K562 (cell line): Measurements from ENCODE around the gene HIPK2. TPM values are rescaled to one million over a fixed set of nuclear protein-coding genes. Genes with fewer than 3 reads are reported as not detected.
A peak's percentile ranks its signal among the peaks of the same experiment; 100 is the strongest.

Experiments
- ATAC-seq: fragments of 200-7000 bp; cut with Tn5 transposase; 3 replicates; pipeline ENCODE4 v1.9.1; 2020; ENCODE audit warnings: moderate library complexity
- BruUV-seq: library from RNA; stranded (reverse); fragments of 400-500 nt; replicated peaks from 2 replicates; lab custom pipeline; 2021; lab: Mats Ljungman, UMichigan
- CTCF ChIA-PET: fragments of 300-600 bp; formaldehyde crosslinking; extraction: SDS; loops from one replicate; lab custom pipeline; 2021; ENCODE audit warnings: low intra/inter-chr PET ratio; lab: Yijun Ruan, JAX
- POLR2A ChIA-PET: fragments of 300-600, 350-650 bp; sonication (Branson Sonifier 250); formaldehyde crosslinking; extraction: SDS; loops from one replicate; lab custom pipeline; 2021; ENCODE audit warnings: antibody characterized with exemption, inconsistent platforms; lab: Yijun Ruan, JAX
- DNase-seq, 4 experiments: peaks; one replicate each; pipeline versions ENCODE4 v3.0.0 to v3.0.0-alpha.2; 2011 to 2018; ENCODE audit warnings: low spot score in 3 of 4, mixed read lengths in 3 of 4; ENCODE audit errors: extremely low read depth in 1 of 4
- FAIRE-seq: peaks from 2 replicates; lab custom pipeline; 2011; peaks lifted over from hg19 to GRCh38; lab: Jason Lieb, UNC
- H2AFZ ChIP-seq: 2 replicates; pipeline ENCODE4 v1.6.0; 2011; ENCODE audit warnings: low read depth, low read length, control low read depth, inconsistent platforms
- H3K27ac ChIP-seq: fragments of 200-600 bp; 3 replicates; pipeline ENCODE4 v1.8.0; 2011; ENCODE audit warnings: low read depth, mild to moderate bottlenecking, control low read depth, inconsistent platforms, low read length, moderate library complexity, mixed read lengths; ENCODE audit errors: extremely low read depth
- H3K27me3 ChIP-seq, 2 experiments: fragments of 300-600 bp in 1 of 2; 2 replicates in 1 of 2; 3 replicates in 1 of 2; pipeline versions ENCODE4 v1.6.0 to v1.8.0; 2011; ENCODE audit warnings: inconsistent platforms in 2 of 2, low read length in 2 of 2, mild to moderate bottlenecking in 1 of 2, mixed read lengths in 1 of 2, moderate library complexity in 1 of 2; ENCODE audit not compliant: control insufficient read depth in 2 of 2, insufficient read depth in 2 of 2
- H3K36me3 ChIP-seq: fragments of 300-600 bp; 3 replicates; pipeline ENCODE4 v1.8.0; 2011; ENCODE audit warnings: mild to moderate bottlenecking, low read length, inconsistent platforms; ENCODE audit not compliant: control insufficient read depth, insufficient read depth
- H3K4me1 ChIP-seq, 2 experiments: fragments of 200-600 bp in 1 of 2; replicated peaks in 1 of 2; 2 replicates in 1 of 2; 3 replicates in 1 of 2; pipeline versions ENCODE4 v1.5.1 to v1.8.0; 2011; ENCODE audit warnings: inconsistent platforms in 2 of 2, low read length in 2 of 2, mild to moderate bottlenecking in 1 of 2, mixed read lengths in 1 of 2, moderate library complexity in 1 of 2; ENCODE audit not compliant: control insufficient read depth in 2 of 2, insufficient read depth in 2 of 2
- H3K4me2 ChIP-seq: 2 replicates; pipeline ENCODE4 v1.6.1; 2011; ENCODE audit warnings: low read length, control low read depth, inconsistent platforms, mixed read lengths; ENCODE audit not compliant: insufficient read depth
- H3K4me3 ChIP-seq: fragments of 200-600 bp; sonication (generic), shearing (Covaris generic); 2 replicates; pipeline ENCODE4 v1.5.1; 2016; ENCODE audit warnings: control low read depth, inconsistent platforms
- H3K79me2 ChIP-seq: fragments of 200-600 bp; 3 replicates; pipeline ENCODE4 v1.8.0; 2011; ENCODE audit warnings: low read length, inconsistent platforms; ENCODE audit not compliant: control insufficient read depth, insufficient read depth
- H3K9ac ChIP-seq, 2 experiments: 2 replicates each; pipeline versions ENCODE4 v1.6.0 to v1.6.1; 2011; ENCODE audit warnings: low read depth in 2 of 2, low read length in 2 of 2, control low read depth in 1 of 2, inconsistent platforms in 1 of 2, mild to moderate bottlenecking in 1 of 2, mixed read lengths in 1 of 2; ENCODE audit not compliant: insufficient read depth in 1 of 2
- H3K9me1 ChIP-seq: one replicate; pipeline ENCODE4 v1.6.0; 2011; ENCODE audit warnings: inconsistent platforms, mild to moderate bottlenecking, low read length, moderate library complexity; ENCODE audit not compliant: control insufficient read depth, insufficient read depth
- H3K9me3 ChIP-seq: replicated peaks from 2 replicates; pipeline ENCODE4 v1.5.1; 2011; ENCODE audit warnings: low read depth, low read length, inconsistent platforms; ENCODE audit not compliant: control insufficient read depth, insufficient read depth
- H4K20me1 ChIP-seq: replicated peaks from 2 replicates; pipeline ENCODE4 v1.6.1; 2011; ENCODE audit warnings: low read length, inconsistent platforms, mixed read lengths; ENCODE audit not compliant: control insufficient read depth, insufficient read depth
- CCAR2 ChIP-seq: fragments of 200-400 bp; formaldehyde crosslinking; IDR thresholded peaks from 2 replicates; pipeline ENCODE4 v1.6.1; 2017; ENCODE audit warnings: mild to moderate bottlenecking, low read depth, low read length
- ETV6 ChIP-seq, 3 experiments: fragments of 150-350 bp in 1 of 3; sonication (generic) in 1 of 3; formaldehyde crosslinking in 1 of 3; IDR thresholded peaks; 2 replicates each; pipeline versions ENCODE4 v1.6.1 to v1.8.0; 2014 to 2022; ENCODE audit warnings: borderline replicate concordance in 2 of 3, low read depth in 2 of 3, antibody characterized with exemption in 1 of 3, low read length in 1 of 3, mild to moderate bottlenecking in 1 of 3, missing genetic modification reagents in 1 of 3
- FOXA3 ChIP-seq, 2 experiments: fragments of 450-650 bp in 1 of 2; sonication (generic) in 1 of 2; formaldehyde crosslinking; IDR thresholded peaks in 1 of 2; conservative IDR thresholded peaks in 1 of 2; 2 replicates each; pipeline versions ENCODE4 v1.4.0 to v1.8.0; 2020 to 2022; ENCODE audit warnings: mild to moderate bottlenecking in 2 of 2, missing genetic modification reagents in 1 of 2
- MCM7 ChIP-seq, 2 experiments: fragments of 450-650 bp; IDR thresholded peaks; 2 replicates each; pipeline ENCODE4 v1.6.1; 2016 to 2018
- NR2C2 ChIP-seq, 2 experiments: fragments of 200-800 bp in 1 of 2; sonication (Bioruptor generic) in 1 of 2; sonication (generic) in 1 of 2; formaldehyde crosslinking in 1 of 2; IDR thresholded peaks; 2 replicates each; pipeline versions ENCODE4 v1.6.1 to v1.8.0; 2016 to 2022; ENCODE audit warnings: mild to moderate bottlenecking in 1 of 2, missing compliant biosample characterization in 1 of 2, missing genetic modification characterization in 1 of 2, missing genetic modification reagents in 1 of 2
- POLR2B ChIP-seq: fragments of 450-650 bp; IDR thresholded peaks from 2 replicates; pipeline ENCODE4 v1.6.1; 2018; ENCODE audit warnings: low read depth; ENCODE audit not compliant: partially characterized antibody
- THAP7 ChIP-seq: fragments of 250-450 bp; sonication (Bioruptor Pico); IDR thresholded peaks from 2 replicates; pipeline ENCODE4 v1.5.0; 2021
- ZBTB49 ChIP-seq: sonication (generic); formaldehyde crosslinking; IDR thresholded peaks from 2 replicates; pipeline ENCODE4 v1.8.0; 2022; ENCODE audit warnings: missing genetic modification reagents, mild to moderate bottlenecking, borderline replicate concordance
- ZNF407 ChIP-seq: fragments of 450-650 bp; IDR thresholded peaks from 2 replicates; pipeline ENCODE4 v1.6.1; 2016; ENCODE audit warnings: low read depth
- WGBS: fragments of 100-300 bp; shearing (Covaris generic); methylation state at CpG from one replicate; pipeline ENCODE4 v1.1.6; 2016; ENCODE audit warnings: low coverage, mixed read lengths; ENCODE audit not compliant: insufficient coverage; ENCODE audit errors: missing lambda C conversion rate; 5-methylcytosine and 5-hydroxymethylcytosine counted together
- in situ Hi-C: fragments of 300-500 bp; cut with MboI; formaldehyde crosslinking; loops from 4 replicates; pipeline ENCODE4 v1.15.0; 2018; ENCODE audit warnings: inconsistent platforms, mixed read lengths
- intact Hi-C: fragments of 100-400 bp; cut with micrococcal nuclease; formaldehyde crosslinking; loops from 2 replicates; pipeline ENCODE4 v1.14.2; 2022
- polyA plus RNA-seq, 8 experiments: library from polyadenylated mRNA; depleted of rRNA in 4 of 8; stranded (reverse) in 5 of 8; unstranded in 3 of 8; fragments of >200 nt; fragmentation: Nextera tagmentation in 2 of 8; fragmentation: Illumina TruSeq in 1 of 8; extraction: Ambion mirVana in 2 of 8; extraction: Trizol in 1 of 8; gene quantifications; 2 replicates each; pipeline versions ENCODE4 v1.2.1 to v1.2.3, GENCODE V29; 2011 to 2014; ENCODE audit warnings: inconsistent platforms in 1 of 8, missing spikeins in 1 of 8
- total RNA-seq, 7 experiments: library from RNA; depleted of rRNA in 6 of 7; stranded (reverse); fragments of >200 nt in 6 of 7; fragmentation: Illumina TruSeq in 2 of 7; extraction: Trizol in 2 of 7; gene quantifications; 2 replicates each; pipeline versions ENCODE4 v1.2.1 to v1.2.3, GENCODE V29; 2011 to 2021; ENCODE audit warnings: low replicate concordance in 1 of 7

Gene HIPK2
- total and polyA plus RNA-seq, 9 of the 15 experiments (the other 6 are each of a cell fraction or from before 2014, with no cell fraction given): 0.69 to 19.8 (median 5.1) TPM

GRCh38 chr7:139659922-139660316, 117.9 kb downstream of the HIPK2 start:
- Histone ChIP-seq H3K27me3 (no peaks in the 10 kb centered on the region), H3K4me1 (peaks cover 2 to 12% of the 10 kb centered on the region in 2 experiments; a peak in 4 of 5 replicates), H2AFZ (no peak overlapping the region), H3K9me3 (no peaks in the 10 kb centered on the region), H3K27ac (no peak overlapping the region), H3K4me3 (no peak overlapping the region), H3K36me3 (no peaks in the 10 kb centered on the region), H3K79me2 (no peaks in the 10 kb centered on the region), H4K20me1 (no peaks in the 10 kb centered on the region), H3K4me2 (no peak overlapping the region), H3K9me1 (no peaks in the 10 kb centered on the region), H3K9ac (no peak overlapping the region)
- in situ Hi-C loops: no loop called here
- POLR2A ChIA-PET: interaction anchor here (0.6 to 1.8 kb wide), 7 partner anchors 9 to 1042 kb away, joined by 3 to 5 read pairs (median 3); no protein-coding TSS in a partner anchor
- no TSS peak for BruUV-seq
- no peak for ATAC-seq
- intact Hi-C loops: no loop called here
- DNase-seq: no peak
- CTCF ChIA-PET: no interaction called here
- 48% methylated on average over 2 of the region's 2 CpGs for WGBS
- FAIRE-seq: no peak
- 0 out of 2 replicates have a peak, but pooled peaks have one; percentile 61 for TF ChIP-seq ZBTB49 (CRISPR knock-in tag)
- no peak for TF ChIP-seq NR2C2 (CRISPR knock-in tag; IDR thresholded peaks at IDR 0.05)
- no peak for TF ChIP-seq NR2C2 (tag; IDR thresholded peaks at IDR 0.05)
- no peak for TF ChIP-seq CCAR2
- TF ChIP-seq ETV6 (IDR thresholded peaks at IDR 0.05; ENCODE audit: borderline replicate concordance in 1 of 2, low read depth in 2 of 2, low read length in 1 of 2): no peak
- 0 out of 2 replicates have a peak, but pooled peaks have one; percentile 71 for TF ChIP-seq ETV6 (CRISPR knock-in tag; IDR thresholded peaks at IDR 0.05; ENCODE audit: borderline replicate concordance)
- no peak for TF ChIP-seq POLR2B
- no peak for TF ChIP-seq FOXA3 (CRISPR knock-in tag; conservative IDR thresholded peaks at IDR 0.05 in 1 of 2, IDR thresholded peaks at IDR 0.05 in 1 of 2)
- TF ChIP-seq THAP7 (CRISPR knock-in tag): no peak
- TF ChIP-seq MCM7 (IDR thresholded peaks at IDR 0.05): no peak
- TF ChIP-seq ZNF407: no peak
